Liver (tissue), 9 donors: ENCODE measurements around the gene NT5DC2. TPM values are rescaled to one million over a fixed set of nuclear protein-coding genes. Genes with fewer than 3 reads are reported as not detected.

Source experiments
- DNase-seq: peaks from one replicate; pipeline ENCODE4 v3.0.0-alpha.2; 2017; ENCODE audit warnings: low spot score
- H3K27ac ChIP-seq, 2 donors: one replicate each; pipeline ENCODE4 v1.7.0; 2013; ENCODE audit warnings: inconsistent platforms in 2 of 2, low read length in 2 of 2, control low read depth in 1 of 2, low read depth in 1 of 2, mild to moderate bottlenecking in 1 of 2
- H3K27me3 ChIP-seq, 4 donors: one replicate each; pipeline versions ENCODE4 v1.6.1 to v1.7.0; 2013; ENCODE audit warnings: low read length in 3 of 4, inconsistent platforms in 1 of 4, mild to moderate bottlenecking in 1 of 4, moderate library complexity in 1 of 4; ENCODE audit not compliant: control insufficient read depth in 4 of 4, insufficient read depth in 4 of 4
- H3K36me3 ChIP-seq, 4 donors: one replicate each; pipeline versions ENCODE4 v1.6.1 to v1.7.0; 2013; ENCODE audit warnings: low read length in 3 of 4, mild to moderate bottlenecking in 3 of 4, low read depth in 1 of 4, moderate library complexity in 1 of 4; ENCODE audit not compliant: control insufficient read depth in 4 of 4, insufficient read depth in 3 of 4
- H3K4me1 ChIP-seq, 4 donors: one replicate each; pipeline versions ENCODE4 v1.6.1 to v1.7.0; 2013; ENCODE audit warnings: low read length in 3 of 4, mild to moderate bottlenecking in 3 of 4, moderate library complexity in 1 of 4; ENCODE audit not compliant: control insufficient read depth in 4 of 4, insufficient read depth in 4 of 4
- H3K4me3 ChIP-seq, 3 donors: one replicate each; pipeline versions ENCODE4 v1.6.1 to v1.7.0; 2013; ENCODE audit warnings: low read length in 3 of 3, control low read depth in 1 of 3, low read depth in 1 of 3, mild to moderate bottlenecking in 1 of 3
- H3K9ac ChIP-seq, 2 donors: one replicate each; pipeline ENCODE4 v1.7.0; 2013; ENCODE audit warnings: low read length in 2 of 2, mild to moderate bottlenecking in 2 of 2, moderate library complexity in 2 of 2, control low read depth in 1 of 2, low read depth in 1 of 2
- H3K9me3 ChIP-seq, 4 donors: one replicate each; pipeline versions ENCODE4 v1.6.1 to v1.7.0; 2013; ENCODE audit warnings: low read length in 3 of 4; ENCODE audit not compliant: control insufficient read depth in 4 of 4
- ATF3 ChIP-seq: IDR thresholded peaks from 2 replicates; pipeline ENCODE4 v1.6.1; 2016; ENCODE audit warnings: antibody characterized with exemption
- CTCF ChIP-seq: fragments of 150-350 bp; IDR thresholded peaks from 2 replicates; pipeline ENCODE4 v1.5.1; 2017; ENCODE audit warnings: improper control_type of control experiment, low read depth, low read length; ENCODE audit not compliant: missing input control
- FOXA1 ChIP-seq: IDR thresholded peaks from 2 replicates; pipeline ENCODE4 v1.6.1; 2016; ENCODE audit warnings: antibody characterized with exemption
- FOXA2 ChIP-seq: IDR thresholded peaks from 2 replicates; pipeline ENCODE4 v1.6.1; 2016; ENCODE audit warnings: antibody characterized with exemption
- GABPA ChIP-seq, 2 donors: IDR thresholded peaks in 1 of 2; conservative IDR thresholded peaks in 1 of 2; 2 replicates each; pipeline ENCODE4 v1.6.1; 2016; ENCODE audit warnings: antibody characterized with exemption in 2 of 2, mild to moderate bottlenecking in 1 of 2, moderate library complexity in 1 of 2
- HNF4A ChIP-seq, 2 donors: conservative IDR thresholded peaks; 2 replicates each; pipeline ENCODE4 v1.6.1; 2016; ENCODE audit warnings: antibody characterized with exemption in 2 of 2, mild to moderate bottlenecking in 2 of 2
- HNF4G ChIP-seq: IDR thresholded peaks from 2 replicates; pipeline ENCODE4 v1.6.1; 2016; ENCODE audit warnings: antibody characterized with exemption
- JUND ChIP-seq, 2 donors: IDR thresholded peaks; 2 replicates each; pipeline ENCODE4 v1.6.1; 2016; ENCODE audit warnings: antibody characterized with exemption in 2 of 2
- MAX ChIP-seq: IDR thresholded peaks from 2 replicates; pipeline ENCODE4 v1.6.1; 2016; ENCODE audit warnings: antibody characterized with exemption
- NR2F2 ChIP-seq: IDR thresholded peaks from 2 replicates; pipeline ENCODE4 v1.6.1; 2016; ENCODE audit warnings: antibody characterized with exemption
- REST ChIP-seq: IDR thresholded peaks from 2 replicates; pipeline ENCODE4 v1.6.1; 2016; ENCODE audit warnings: antibody characterized with exemption, mild to moderate bottlenecking
- RXRA ChIP-seq, 2 donors: IDR thresholded peaks; 2 replicates each; pipeline ENCODE4 v1.6.1; 2017 to 2018; ENCODE audit warnings: antibody characterized with exemption in 2 of 2, mild to moderate bottlenecking in 1 of 2
- SP1 ChIP-seq: IDR thresholded peaks from 2 replicates; pipeline ENCODE4 v1.6.1; 2018; ENCODE audit warnings: antibody characterized with exemption, mild to moderate bottlenecking
- TAF1 ChIP-seq: conservative IDR thresholded peaks from 2 replicates; pipeline ENCODE4 v1.6.1; 2016; ENCODE audit warnings: antibody characterized with exemption, mild to moderate bottlenecking
- YY1 ChIP-seq: IDR thresholded peaks from 2 replicates; pipeline ENCODE4 v1.6.1; 2016; ENCODE audit warnings: antibody characterized with exemption, mild to moderate bottlenecking
- ZBTB33 ChIP-seq: IDR thresholded peaks from 2 replicates; pipeline ENCODE4 v1.6.1; 2016; ENCODE audit warnings: antibody characterized with exemption
- WGBS: extraction: QIAGEN DNeasy Blood & Tissue Kit; methylation state at CpG from one replicate; pipeline ENCODE4 v1.1.7; 2013; 5-methylcytosine and 5-hydroxymethylcytosine counted together
- polyA plus RNA-seq, 2 donors: library from polyadenylated mRNA; stranded (reverse) in 1 of 2; unstranded in 1 of 2; fragments of 200-250 nt in 1 of 2; fragments of >200 nt in 1 of 2; fragmentation: Nextera tagmentation in 1 of 2; extraction: Ambion mirVana in 1 of 2; gene quantifications; one replicate each; pipeline versions ENCODE4 v1.2.1 to v1.2.3, GENCODE V29; 2013 to 2015
- total RNA-seq, 2 donors: library from RNA; depleted of rRNA; stranded (reverse); fragments of >200 nt; gene quantifications; one replicate each; pipeline ENCODE4 v1.2.3, GENCODE V29; 2014
- donor health status: healthy.
- donor health status: healthy.
- donor health status: healthy.
- donor health status: healthy.
- donor health status: healthy.

The NT5DC2 gene
- total and polyA plus RNA-seq, 4 donors = 2.8 to 20.9 (median 3.1) TPM

- H3K27me3 ChIP-seq = no peaks in the 10 kb centered on the region
Measured at GRCh38 chr3:52487050-52487787, 46.4 kb downstream of the NT5DC2 start.

More at GRCh38 chr3:52487050-52487787, 46.4 kb downstream of the NT5DC2 start:
- Histone ChIP-seq H3K9ac (no peak overlapping the region), H3K4me3 (no peak overlapping the region), H3K4me1 (peaks cover 0 to 12% (median 2%) of the 10 kb centered on the region in 4 donors), H3K9me3 (no peaks in the 10 kb centered on the region), H3K36me3 (peaks cover 15 to 65% (median 36%) of the 10 kb centered on the region in 4 donors), H3K27ac (no peak overlapping the region)
- TF ChIP-seq GABPA (IDR thresholded peaks at IDR 0.05 in 1 of 2, conservative IDR thresholded peaks at IDR 0.05 in 1 of 2) (no peak), NR2F2 (no peak), TAF1 (no peak), YY1 (no peak), HNF4A (conservative IDR thresholded peaks at IDR 0.05) (no peak), ATF3 (no peak), JUND (IDR thresholded peaks at IDR 0.05) (no peak), REST (no peak), FOXA1 (no peak), RXRA (IDR thresholded peaks at IDR 0.05) (no peak), MAX (no peak), ZBTB33 (no peak), SP1 (no peak), FOXA2 (no peak), CTCF (no peak), HNF4G (no peak)
- WGBS = 93% methylated on average over 31 of the region's 31 CpGs
- no peak for DNase-seq
